Upper lobe of right lung (tissue), 1 donor: ENCODE measurements around the gene CASP9. TPM values are rescaled to one million over a fixed set of nuclear protein-coding genes. Genes with fewer than 3 reads are reported as not detected.

Experiments used
- ATAC-seq: fragments of 200-7000 bp; cut with Tn5 transposase; one replicate; pipeline ENCODE4 v1.9.1; 2020; ENCODE audit warnings: mild to moderate bottlenecking, moderate library complexity
- DNase-seq: peaks from one replicate; pipeline ENCODE4 v3.0.0-alpha.2; 2020
- H3K27ac ChIP-seq: fragments of 200-600 bp; one replicate; pipeline ENCODE4 v1.8.0; 2022
- H3K27me3 ChIP-seq: fragments of 200-600 bp; one replicate; pipeline ENCODE4 v1.8.0; 2022; ENCODE audit warnings: mild to moderate bottlenecking
- H3K36me3 ChIP-seq: fragments of 200-600 bp; one replicate; pipeline ENCODE4 v1.8.0; 2022
- H3K4me1 ChIP-seq: fragments of 200-600 bp; one replicate; pipeline ENCODE4 v1.8.0; 2022
- H3K4me3 ChIP-seq: fragments of 200-600 bp; one replicate; pipeline ENCODE4 v1.8.0; 2022; ENCODE audit warnings: mild to moderate bottlenecking
- H3K9me3 ChIP-seq: fragments of 200-600 bp; one replicate; pipeline ENCODE4 v1.8.0; 2022
- intact Hi-C: fragments of 100-400 bp; cut with DNase I; formaldehyde crosslinking; loops from one replicate; pipeline ENCODE4 v1.11.0; 2022
- long read RNA-seq: library from polyadenylated mRNA; unstranded; transcript quantifications from one replicate; pipeline ENCODE4 v2.0.0, GENCODE V29; 2021
- total RNA-seq: library from RNA; stranded (reverse); fragmentation: NEBNext Ultra II Directional; extraction: Animal tissue kit (Norgen Biotek cat#: 25700); gene quantifications from one replicate; pipeline ENCODE4 v1.2.1, GENCODE V29; 2021
- TF ChIP-seq, protein P1 (sequence below): fragments of 200-600 bp; IDR thresholded peaks from one replicate; pipeline ENCODE4 v1.8.0; 2022; ENCODE audit warnings: antibody characterized with exemption
- donor health status: DM: no; HTN: yes; CAD: no; lungs with severe emphysema.

CASP9 gene
- total RNA-seq: 11.7 TPM
- long read RNA-seq, transcript CASP9-201 (9 exons, 2,019 nt): major isoform, 16 of 25 reads
- long read RNA-seq, partial matches to known transcripts: 1 of 25 reads
- long read RNA-seq, other reads (novel, unspliced or antisense): 7 of 25 reads

GRCh38 chr1:15524021-15524282, at the start of gene CASP9:
Gene CASP9, minus strand, starts transcription at chr1:15524215. Its CDS starts 15 bp downstream, at chr1:15524200.
- peaks cover 27% of the 10 kb centered on the region for H3K4me1 ChIP-seq
- no peaks in the 10 kb centered on the region for H3K9me3 ChIP-seq
- H3K27ac ChIP-seq: peak within 1 kb of the TSS; percentile 94
- intact Hi-C loops: no loop called here
- ATAC-seq (no peak), DNase-seq (no peak)
- H3K36me3 ChIP-seq: no peaks in the 10 kb centered on the region
- peak within 1 kb of the TSS; percentile 75 for H3K4me3 ChIP-seq
- H3K27me3 ChIP-seq: no peaks in the 10 kb centered on the region
- TF ChIP-seq, protein P1, sequence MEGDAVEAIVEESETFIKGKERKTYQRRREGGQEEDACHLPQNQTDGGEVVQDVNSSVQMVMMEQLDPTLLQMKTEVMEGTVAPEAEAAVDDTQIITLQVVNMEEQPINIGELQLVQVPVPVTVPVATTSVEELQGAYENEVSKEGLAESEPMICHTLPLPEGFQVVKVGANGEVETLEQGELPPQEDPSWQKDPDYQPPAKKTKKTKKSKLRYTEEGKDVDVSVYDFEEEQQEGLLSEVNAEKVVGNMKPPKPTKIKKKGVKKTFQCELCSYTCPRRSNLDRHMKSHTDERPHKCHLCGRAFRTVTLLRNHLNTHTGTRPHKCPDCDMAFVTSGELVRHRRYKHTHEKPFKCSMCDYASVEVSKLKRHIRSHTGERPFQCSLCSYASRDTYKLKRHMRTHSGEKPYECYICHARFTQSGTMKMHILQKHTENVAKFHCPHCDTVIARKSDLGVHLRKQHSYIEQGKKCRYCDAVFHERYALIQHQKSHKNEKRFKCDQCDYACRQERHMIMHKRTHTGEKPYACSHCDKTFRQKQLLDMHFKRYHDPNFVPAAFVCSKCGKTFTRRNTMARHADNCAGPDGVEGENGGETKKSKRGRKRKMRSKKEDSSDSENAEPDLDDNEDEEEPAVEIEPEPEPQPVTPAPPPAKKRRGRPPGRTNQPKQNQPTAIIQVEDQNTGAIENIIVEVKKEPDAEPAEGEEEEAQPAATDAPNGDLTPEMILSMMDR: no peak

DNA sequence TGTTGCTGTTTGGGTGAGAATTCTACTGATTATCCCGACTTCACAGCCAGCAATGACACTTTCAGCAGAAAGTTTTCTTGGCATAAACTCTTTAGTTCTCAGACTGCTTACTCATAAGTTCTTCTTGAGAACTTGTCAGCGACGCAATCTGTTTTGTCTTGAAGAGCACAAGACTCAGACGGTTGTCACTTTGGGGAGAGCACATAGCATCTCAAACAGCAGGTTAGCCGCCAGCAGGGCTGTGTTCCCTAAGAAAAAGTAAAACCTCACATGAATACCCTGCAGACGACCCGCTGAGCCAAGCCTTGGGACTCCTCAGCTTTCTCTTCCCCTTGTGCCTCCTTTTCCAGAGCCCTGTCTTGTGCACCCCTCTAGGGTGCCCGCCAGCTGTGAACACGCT, 49.5 kb upstream of the CASP9 start:
- ATAC-seq (no peak), DNase-seq (no peak)

DNA sequence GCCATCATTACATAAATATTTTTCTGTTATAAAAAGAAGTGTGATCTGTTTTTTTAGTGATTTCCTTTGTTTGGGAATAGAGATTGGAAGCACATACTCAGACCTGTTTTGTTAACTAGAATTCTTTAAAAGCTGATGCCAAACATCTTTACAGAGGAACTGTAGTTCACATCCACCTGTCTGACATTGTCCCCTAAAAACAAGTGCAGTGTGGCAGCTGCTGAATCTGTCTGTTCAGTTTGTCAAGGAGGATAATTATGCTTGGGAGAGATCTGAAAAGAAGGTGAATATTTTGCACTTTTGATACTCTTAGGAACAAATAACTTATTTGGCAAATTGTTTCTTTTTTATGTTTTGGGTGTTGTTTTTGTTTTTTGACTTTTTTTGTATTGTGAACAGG, 47.3 kb upstream of the CASP9 start:
- H3K9me3 ChIP-seq: no peaks in the 10 kb centered on the region
- H3K4me1 ChIP-seq: no peaks in the 10 kb centered on the region
- ATAC-seq (no peak), DNase-seq (no peak)
- intact Hi-C loops: no loop called here
- H3K4me3 ChIP-seq: no peak overlapping the region
- no peaks in the 10 kb centered on the region for H3K27me3 ChIP-seq
- no peak overlapping the region for H3K27ac ChIP-seq
- peaks cover 46% of the 10 kb centered on the region for H3K36me3 ChIP-seq
- TF ChIP-seq, protein P1: no peak

More for the DNA sequence above, 49.5 kb upstream of the CASP9 start:
- Histone ChIP-seq H3K27me3 (no peaks in the 10 kb centered on the region), H3K4me1 (no peaks in the 10 kb centered on the region), H3K36me3 (peaks cover 24% of the 10 kb centered on the region), H3K27ac (no peak overlapping the region), H3K9me3 (no peaks in the 10 kb centered on the region), H3K4me3 (no peak overlapping the region)
- intact Hi-C loops: no loop called here
- TF ChIP-seq, protein P1: no peak

- H3K4me3 ChIP-seq: no peak overlapping the region
- no peaks in the 10 kb centered on the region for H3K4me1 ChIP-seq
- no peak for DNase-seq
- ATAC-seq: no peak
- H3K27me3 ChIP-seq: no peaks in the 10 kb centered on the region
- H3K9me3 ChIP-seq: no peaks in the 10 kb centered on the region
- no peak overlapping the region for H3K27ac ChIP-seq
- intact Hi-C loops: no loop called here
- H3K36me3 ChIP-seq: peaks cover 50% of the 10 kb centered on the region
- TF ChIP-seq, protein P1: no peak
These were observed 46.8 kb upstream of the CASP9 start for GRCh38 chr1:15570861-15571260.

DNA sequence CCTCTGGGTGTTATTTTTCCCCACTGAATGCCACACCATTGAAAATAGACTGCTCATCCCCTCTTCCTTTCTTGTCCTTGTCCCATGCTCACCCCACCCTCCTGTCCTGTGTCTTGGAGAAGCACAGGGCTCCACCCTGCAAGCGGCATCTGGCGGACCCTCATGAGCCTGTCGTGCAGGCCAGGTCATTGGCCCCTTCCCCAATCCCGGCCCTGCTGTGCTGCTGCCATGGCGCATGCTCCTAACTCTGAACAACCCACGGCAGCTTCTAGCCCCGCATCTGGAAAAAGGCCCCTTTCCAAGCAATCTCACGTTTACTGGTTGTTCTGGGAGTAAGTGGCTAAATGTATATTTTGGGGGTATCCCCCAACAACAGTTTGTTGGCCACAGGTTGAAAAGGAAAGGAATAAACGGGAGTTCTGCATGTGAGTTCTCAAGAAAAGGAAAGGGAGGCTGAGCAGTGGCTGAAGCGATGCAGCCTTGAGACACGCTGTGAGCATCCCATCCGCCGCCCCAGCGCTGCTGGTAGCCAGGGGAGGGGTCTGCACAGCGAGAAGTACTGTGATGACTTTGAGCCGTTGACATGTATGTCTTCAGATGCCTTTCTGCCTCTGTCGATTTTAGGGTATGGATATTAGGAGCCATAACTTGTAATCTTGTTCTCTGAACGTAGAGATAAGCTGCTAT, 44.5 kb upstream of the CASP9 start:
- ATAC-seq (no peak), DNase-seq (no peak)
- intact Hi-C loops: no loop called here
- Histone ChIP-seq H3K4me3 (no peak overlapping the region), H3K9me3 (no peaks in the 10 kb centered on the region), H3K36me3 (peaks cover 74% of the 10 kb centered on the region), H3K4me1 (no peaks in the 10 kb centered on the region), H3K27ac (no peak overlapping the region), H3K27me3 (no peaks in the 10 kb centered on the region)
- TF ChIP-seq, protein P1: no peak
